ENCODE measurements around the gene FAT3. TPM values are rescaled to one million over a fixed set of nuclear protein-coding genes. Genes with fewer than 3 reads are reported as not detected.

The FAT3 gene
- total RNA-seq, 2 experiments from 2014 or later, result not detected

DNA sequence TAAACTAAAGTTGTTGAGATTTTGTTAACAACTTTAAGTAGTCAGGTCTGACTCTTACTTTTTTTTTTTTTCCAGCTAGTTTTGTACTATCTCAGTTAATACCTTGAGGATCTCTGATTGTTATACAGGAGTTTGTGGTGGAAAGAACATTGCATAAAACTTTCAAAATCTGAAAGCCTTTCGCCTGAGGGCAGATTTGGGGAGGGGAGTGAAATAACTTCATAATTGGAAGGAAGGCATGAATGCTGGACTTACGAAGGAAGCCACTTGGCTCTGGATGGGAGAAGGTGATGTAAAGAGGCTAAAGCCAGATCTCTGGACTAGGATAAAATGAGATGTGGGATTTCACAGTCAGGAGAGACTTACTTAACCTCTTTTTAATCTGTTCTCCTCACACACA lies 18.2 kb upstream of the FAT3 start:
- POLR2A ChIA-PET, result no interaction called here
- Mint-ChIP-seq H3K27me3 (peaks cover 4% of the 10 kb centered on the region), H3K9me3 (no peaks in the 10 kb centered on the region), H3K36me3 (ENCODE audit: low read depth) (no peaks in the 10 kb centered on the region), H3K4me1 (ENCODE audit: low read depth) (no peaks in the 10 kb centered on the region), H3K4me3 (no peak overlapping the region), H3K27ac (no peak overlapping the region)
- H3K4me1 ChIP-seq (ENCODE audit: insufficient read depth, low read length), result no peaks in the 10 kb centered on the region
- TF ChIP-seq, protein P1, sequence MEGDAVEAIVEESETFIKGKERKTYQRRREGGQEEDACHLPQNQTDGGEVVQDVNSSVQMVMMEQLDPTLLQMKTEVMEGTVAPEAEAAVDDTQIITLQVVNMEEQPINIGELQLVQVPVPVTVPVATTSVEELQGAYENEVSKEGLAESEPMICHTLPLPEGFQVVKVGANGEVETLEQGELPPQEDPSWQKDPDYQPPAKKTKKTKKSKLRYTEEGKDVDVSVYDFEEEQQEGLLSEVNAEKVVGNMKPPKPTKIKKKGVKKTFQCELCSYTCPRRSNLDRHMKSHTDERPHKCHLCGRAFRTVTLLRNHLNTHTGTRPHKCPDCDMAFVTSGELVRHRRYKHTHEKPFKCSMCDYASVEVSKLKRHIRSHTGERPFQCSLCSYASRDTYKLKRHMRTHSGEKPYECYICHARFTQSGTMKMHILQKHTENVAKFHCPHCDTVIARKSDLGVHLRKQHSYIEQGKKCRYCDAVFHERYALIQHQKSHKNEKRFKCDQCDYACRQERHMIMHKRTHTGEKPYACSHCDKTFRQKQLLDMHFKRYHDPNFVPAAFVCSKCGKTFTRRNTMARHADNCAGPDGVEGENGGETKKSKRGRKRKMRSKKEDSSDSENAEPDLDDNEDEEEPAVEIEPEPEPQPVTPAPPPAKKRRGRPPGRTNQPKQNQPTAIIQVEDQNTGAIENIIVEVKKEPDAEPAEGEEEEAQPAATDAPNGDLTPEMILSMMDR (IDR thresholded peaks at IDR 0.05), result no peak
- H3K9me3 ChIP-seq (ENCODE audit: control insufficient read depth in 1 of 2, insufficient read depth in 1 of 2, low read length in 2 of 2), result no peaks in the 10 kb centered on the region
- ATAC-seq (ENCODE audit: poor library complexity) (no peak), DNase-seq (no peak)
- H3K27me3 ChIP-seq (ENCODE audit: control insufficient read depth in 1 of 2, insufficient read depth in 2 of 2, low read length in 2 of 2), result no peaks in the 10 kb centered on the region
- no peak overlapping the region for H3K4me3 ChIP-seq (ENCODE audit: low read length)
- intact Hi-C loops (cut with DNase I, micrococcal nuclease), result no loop called here
- CTCF ChIA-PET, result no interaction called here
- no peak overlapping the region for H3K27ac ChIP-seq (ENCODE audit: low read depth in 1 of 2, low read length in 2 of 2)
- no peaks in the 10 kb centered on the region for H3K36me3 ChIP-seq (ENCODE audit: insufficient read depth, low read length)

DNA sequence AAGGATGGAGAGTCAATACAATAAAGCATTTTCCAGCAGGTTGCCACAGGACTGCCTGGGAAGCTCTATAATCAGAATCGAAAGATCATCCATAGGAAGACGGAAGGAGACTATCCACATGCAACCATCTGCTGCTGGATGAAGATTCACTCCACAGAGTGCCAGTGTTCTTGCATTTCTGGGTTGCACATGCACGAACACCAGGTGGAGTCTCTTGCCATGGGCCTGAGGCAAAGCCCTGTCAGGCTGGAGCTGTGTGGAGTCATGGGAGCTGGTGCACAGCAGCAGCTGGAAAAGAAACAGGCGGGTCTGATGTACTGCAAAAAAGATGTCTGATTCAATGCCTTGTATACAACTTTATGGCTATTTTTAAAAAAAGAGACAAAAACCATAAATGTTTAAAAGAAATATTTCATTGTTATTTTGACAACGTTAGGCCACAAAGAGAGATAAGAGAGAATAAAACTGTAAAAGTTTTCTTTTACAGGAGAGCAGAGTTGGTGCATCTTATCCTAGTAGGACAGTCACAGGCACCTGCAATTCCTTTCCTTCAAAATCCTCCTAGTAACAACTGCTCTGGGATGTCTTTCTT lies 12.9 kb upstream of the FAT3 start:
- Mint-ChIP-seq H3K27me3 (peaks cover 5% of the 10 kb centered on the region), H3K4me3 (no peak overlapping the region), H3K27ac (no peak overlapping the region), H3K4me1 (ENCODE audit: low read depth) (no peaks in the 10 kb centered on the region), H3K9me3 (peaks cover 1% of the 10 kb centered on the region), H3K36me3 (ENCODE audit: low read depth) (no peaks in the 10 kb centered on the region)
- H3K36me3 ChIP-seq (ENCODE audit: insufficient read depth, low read length), result no peaks in the 10 kb centered on the region
- ChIA-PET POLR2A (no interaction called here), CTCF (no interaction called here)
- no peak overlapping the region for H3K4me3 ChIP-seq (ENCODE audit: low read length)
- intact Hi-C loops (cut with DNase I, micrococcal nuclease), result no loop called here
- TF ChIP-seq, protein P1 (IDR thresholded peaks at IDR 0.05), result no peak
- H3K27ac ChIP-seq (ENCODE audit: low read depth in 1 of 2, low read length in 2 of 2), result no peak overlapping the region
- ATAC-seq (ENCODE audit: poor library complexity) (no peak), DNase-seq (no peak)
- H3K9me3 ChIP-seq (ENCODE audit: control insufficient read depth in 1 of 2, insufficient read depth in 1 of 2, low read length in 2 of 2), result no peaks in the 10 kb centered on the region
- no peaks in the 10 kb centered on the region for H3K4me1 ChIP-seq (ENCODE audit: insufficient read depth, low read length)
- H3K27me3 ChIP-seq (ENCODE audit: control insufficient read depth in 1 of 2, insufficient read depth in 2 of 2, low read length in 2 of 2), result no peaks in the 10 kb centered on the region

DNA sequence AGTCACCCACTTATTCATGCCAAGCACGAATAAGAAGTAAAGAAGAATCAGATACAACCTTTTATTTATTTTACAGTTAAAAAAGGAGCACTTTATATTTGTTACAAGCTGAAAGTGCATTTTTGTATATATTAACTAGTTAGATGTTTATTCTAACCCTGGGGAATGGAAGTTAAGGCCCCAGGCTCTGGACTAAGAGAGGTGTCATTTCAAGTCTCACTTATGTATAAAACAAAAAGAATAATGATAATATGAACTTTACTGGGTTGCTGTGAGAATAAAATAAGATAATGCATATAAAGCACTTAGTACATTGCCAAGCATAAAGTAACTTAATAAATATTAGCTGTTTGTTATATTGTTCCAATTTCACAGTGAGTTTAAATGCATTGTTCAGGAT lies 12.1 kb upstream of the FAT3 start:
- ChIA-PET CTCF (no interaction called here), POLR2A (no interaction called here)
- H3K4me1 ChIP-seq (ENCODE audit: insufficient read depth, low read length), result no peaks in the 10 kb centered on the region
- H3K9me3 Mint-ChIP-seq, result peaks cover 3% of the 10 kb centered on the region
- DNase-seq (no peak), ATAC-seq (ENCODE audit: poor library complexity) (no peak)
- H3K27me3 ChIP-seq (ENCODE audit: control insufficient read depth in 1 of 2, insufficient read depth in 2 of 2, low read length in 2 of 2), result no peaks in the 10 kb centered on the region
- H3K4me3 ChIP-seq (ENCODE audit: low read length), result no peak overlapping the region
- H3K27me3 Mint-ChIP-seq, result peaks cover 11% of the 10 kb centered on the region
- H3K4me3 Mint-ChIP-seq, result no peak overlapping the region
- H3K27ac ChIP-seq (ENCODE audit: low read depth in 1 of 2, low read length in 2 of 2), result no peak overlapping the region
- TF ChIP-seq, protein P1 (IDR thresholded peaks at IDR 0.05), result no peak
- no peaks in the 10 kb centered on the region for H3K36me3 Mint-ChIP-seq (ENCODE audit: low read depth)
- H3K9me3 ChIP-seq (ENCODE audit: control insufficient read depth in 1 of 2, insufficient read depth in 1 of 2, low read length in 2 of 2), result no peaks in the 10 kb centered on the region
- no peak overlapping the region for H3K27ac Mint-ChIP-seq
- H3K36me3 ChIP-seq (ENCODE audit: insufficient read depth, low read length), result no peaks in the 10 kb centered on the region
- no peaks in the 10 kb centered on the region for H3K4me1 Mint-ChIP-seq (ENCODE audit: low read depth)
- intact Hi-C loops (cut with DNase I, micrococcal nuclease), result no loop called here
